PC-3 (cell line): ENCODE results near the gene PDE4DIP.
"Not testable (repeated sequence)": the region's sequence is repeated elsewhere in the genome, so short reads cannot be mapped to it uniquely, and the experiment has no call there.

Source experiments
- EZH2 ChIP-seq: fragments of 300-600 bp; sonication (generic); IDR thresholded peaks from one replicate; pipeline ENCODE4 v1.6.1; 2017; ENCODE audit warnings: antibody characterized with exemption, mild to moderate bottlenecking, low read length; ENCODE audit not compliant: unreplicated experiment
- EZH2phosphoT487 ChIP-seq: fragments of 300-600 bp; sonication (generic); IDR thresholded peaks from 2 replicates; pipeline ENCODE4 v1.6.1; 2018; ENCODE audit warnings: mild to moderate bottlenecking, antibody characterized with exemption, low read length, borderline replicate concordance
- TF ChIP-seq, protein P1 (sequence below): fragments of 300-600 bp; sonication (generic); conservative IDR thresholded peaks from 2 replicates; pipeline ENCODE4 v1.5.1; 2017; ENCODE audit warnings: antibody characterized with exemption, low read depth, mild to moderate bottlenecking, low read length

DNA sequence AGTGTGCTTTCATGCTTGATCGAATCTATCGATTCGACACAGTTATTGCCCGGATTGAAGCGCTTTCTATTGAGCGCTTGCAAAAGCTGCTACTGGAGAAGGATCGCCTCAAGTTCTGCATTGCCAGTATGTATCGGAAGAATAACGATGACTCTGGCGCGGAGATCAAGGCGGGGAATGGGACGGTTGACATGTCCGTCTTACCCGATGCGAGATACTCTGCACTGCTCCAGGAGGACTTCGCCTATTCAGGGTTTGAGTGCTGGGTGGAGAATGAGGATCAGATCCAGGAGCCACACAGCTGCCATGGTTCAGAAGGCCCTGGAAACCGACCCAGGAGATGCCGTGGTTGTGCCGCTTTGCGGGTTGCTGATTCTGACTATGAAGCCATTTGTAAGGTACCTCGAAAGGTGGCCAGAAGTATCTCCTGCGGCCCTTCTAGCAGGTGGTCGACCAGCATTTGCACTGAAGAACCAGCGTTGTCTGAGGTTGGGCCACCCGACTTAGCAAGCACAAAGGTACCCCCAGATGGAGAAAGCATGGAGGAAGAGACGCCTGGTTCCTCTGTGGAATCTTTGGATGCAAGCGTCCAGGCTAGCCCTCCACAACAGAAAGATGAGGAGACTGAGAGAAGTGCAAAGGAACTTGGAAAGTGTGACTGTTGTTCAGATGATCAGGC lies 108.8 kb downstream of the PDE4DIP start:
- TF ChIP-seq, protein P1, sequence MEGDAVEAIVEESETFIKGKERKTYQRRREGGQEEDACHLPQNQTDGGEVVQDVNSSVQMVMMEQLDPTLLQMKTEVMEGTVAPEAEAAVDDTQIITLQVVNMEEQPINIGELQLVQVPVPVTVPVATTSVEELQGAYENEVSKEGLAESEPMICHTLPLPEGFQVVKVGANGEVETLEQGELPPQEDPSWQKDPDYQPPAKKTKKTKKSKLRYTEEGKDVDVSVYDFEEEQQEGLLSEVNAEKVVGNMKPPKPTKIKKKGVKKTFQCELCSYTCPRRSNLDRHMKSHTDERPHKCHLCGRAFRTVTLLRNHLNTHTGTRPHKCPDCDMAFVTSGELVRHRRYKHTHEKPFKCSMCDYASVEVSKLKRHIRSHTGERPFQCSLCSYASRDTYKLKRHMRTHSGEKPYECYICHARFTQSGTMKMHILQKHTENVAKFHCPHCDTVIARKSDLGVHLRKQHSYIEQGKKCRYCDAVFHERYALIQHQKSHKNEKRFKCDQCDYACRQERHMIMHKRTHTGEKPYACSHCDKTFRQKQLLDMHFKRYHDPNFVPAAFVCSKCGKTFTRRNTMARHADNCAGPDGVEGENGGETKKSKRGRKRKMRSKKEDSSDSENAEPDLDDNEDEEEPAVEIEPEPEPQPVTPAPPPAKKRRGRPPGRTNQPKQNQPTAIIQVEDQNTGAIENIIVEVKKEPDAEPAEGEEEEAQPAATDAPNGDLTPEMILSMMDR: not testable (repeated sequence)
- TF ChIP-seq EZH2, EZH2phosphoT487: not testable (repeated sequence)
